ENCODE results near the gene ALOX15B. TPM values are rescaled to one million over a fixed set of nuclear protein-coding genes. Genes with fewer than 3 reads are reported as not detected.

The ALOX15B gene
- total and polyA plus RNA-seq, 2 of the 13 experiments (the other 11 are each of a cell fraction or from before 2014, with no cell fraction given): not detected

DNA sequence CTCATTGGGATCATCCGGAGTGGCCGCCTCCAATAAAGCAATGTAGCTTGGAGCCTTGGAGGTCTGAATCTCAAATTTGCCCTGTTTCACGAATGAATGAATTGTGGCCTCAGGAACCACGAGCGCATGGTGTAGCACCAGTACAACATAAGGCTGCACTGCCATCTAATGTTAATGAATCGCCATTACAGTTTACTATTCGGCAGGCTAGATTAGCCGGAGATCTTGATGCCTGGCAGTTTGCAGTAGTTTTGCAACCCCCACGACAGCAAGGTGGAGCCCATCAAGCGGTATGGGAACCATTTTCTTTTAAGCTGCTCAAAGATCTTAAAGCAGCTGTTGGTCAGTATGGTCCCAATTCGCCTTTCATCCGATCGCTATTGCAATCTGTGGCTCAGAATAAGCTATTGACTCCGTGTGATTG, 18.8 kb downstream of the ALOX15B start (continued):
- TF ChIP-seq, protein P1, sequence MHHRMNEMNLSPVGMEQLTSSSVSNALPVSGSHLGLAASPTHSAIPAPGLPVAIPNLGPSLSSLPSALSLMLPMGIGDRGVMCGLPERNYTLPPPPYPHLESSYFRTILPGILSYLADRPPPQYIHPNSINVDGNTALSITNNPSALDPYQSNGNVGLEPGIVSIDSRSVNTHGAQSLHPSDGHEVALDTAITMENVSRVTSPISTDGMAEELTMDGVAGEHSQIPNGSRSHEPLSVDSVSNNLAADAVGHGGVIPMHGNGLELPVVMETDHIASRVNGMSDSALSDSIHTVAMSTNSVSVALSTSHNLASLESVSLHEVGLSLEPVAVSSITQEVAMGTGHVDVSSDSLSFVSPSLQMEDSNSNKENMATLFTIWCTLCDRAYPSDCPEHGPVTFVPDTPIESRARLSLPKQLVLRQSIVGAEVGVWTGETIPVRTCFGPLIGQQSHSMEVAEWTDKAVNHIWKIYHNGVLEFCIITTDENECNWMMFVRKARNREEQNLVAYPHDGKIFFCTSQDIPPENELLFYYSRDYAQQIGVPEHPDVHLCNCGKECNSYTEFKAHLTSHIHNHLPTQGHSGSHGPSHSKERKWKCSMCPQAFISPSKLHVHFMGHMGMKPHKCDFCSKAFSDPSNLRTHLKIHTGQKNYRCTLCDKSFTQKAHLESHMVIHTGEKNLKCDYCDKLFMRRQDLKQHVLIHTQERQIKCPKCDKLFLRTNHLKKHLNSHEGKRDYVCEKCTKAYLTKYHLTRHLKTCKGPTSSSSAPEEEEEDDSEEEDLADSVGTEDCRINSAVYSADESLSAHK (CRISPR knock-in tag; IDR thresholded peaks at IDR 0.05; ENCODE audit: borderline replicate concordance): no peak
- TF ChIP-seq ZNF256 (CRISPR knock-in tag; conservative IDR thresholded peaks at IDR 0.05): no peak
- TF ChIP-seq, protein P2, sequence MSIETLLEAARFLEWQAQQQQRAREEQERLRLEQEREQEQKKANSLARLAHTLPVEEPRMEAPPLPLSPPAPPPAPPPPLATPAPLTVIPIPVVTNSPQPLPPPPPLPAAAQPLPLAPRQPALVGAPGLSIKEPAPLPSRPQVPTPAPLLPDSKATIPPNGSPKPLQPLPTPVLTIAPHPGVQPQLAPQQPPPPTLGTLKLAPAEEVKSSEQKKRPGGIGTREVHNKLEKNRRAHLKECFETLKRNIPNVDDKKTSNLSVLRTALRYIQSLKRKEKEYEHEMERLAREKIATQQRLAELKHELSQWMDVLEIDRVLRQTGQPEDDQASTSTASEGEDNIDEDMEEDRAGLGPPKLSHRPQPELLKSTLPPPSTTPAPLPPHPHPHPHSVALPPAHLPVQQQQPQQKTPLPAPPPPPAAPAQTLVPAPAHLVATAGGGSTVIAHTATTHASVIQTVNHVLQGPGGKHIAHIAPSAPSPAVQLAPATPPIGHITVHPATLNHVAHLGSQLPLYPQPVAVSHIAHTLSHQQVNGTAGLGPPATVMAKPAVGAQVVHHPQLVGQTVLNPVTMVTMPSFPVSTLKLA (IDR thresholded peaks at IDR 0.05): no peak
- TF ChIP-seq, protein P3, sequence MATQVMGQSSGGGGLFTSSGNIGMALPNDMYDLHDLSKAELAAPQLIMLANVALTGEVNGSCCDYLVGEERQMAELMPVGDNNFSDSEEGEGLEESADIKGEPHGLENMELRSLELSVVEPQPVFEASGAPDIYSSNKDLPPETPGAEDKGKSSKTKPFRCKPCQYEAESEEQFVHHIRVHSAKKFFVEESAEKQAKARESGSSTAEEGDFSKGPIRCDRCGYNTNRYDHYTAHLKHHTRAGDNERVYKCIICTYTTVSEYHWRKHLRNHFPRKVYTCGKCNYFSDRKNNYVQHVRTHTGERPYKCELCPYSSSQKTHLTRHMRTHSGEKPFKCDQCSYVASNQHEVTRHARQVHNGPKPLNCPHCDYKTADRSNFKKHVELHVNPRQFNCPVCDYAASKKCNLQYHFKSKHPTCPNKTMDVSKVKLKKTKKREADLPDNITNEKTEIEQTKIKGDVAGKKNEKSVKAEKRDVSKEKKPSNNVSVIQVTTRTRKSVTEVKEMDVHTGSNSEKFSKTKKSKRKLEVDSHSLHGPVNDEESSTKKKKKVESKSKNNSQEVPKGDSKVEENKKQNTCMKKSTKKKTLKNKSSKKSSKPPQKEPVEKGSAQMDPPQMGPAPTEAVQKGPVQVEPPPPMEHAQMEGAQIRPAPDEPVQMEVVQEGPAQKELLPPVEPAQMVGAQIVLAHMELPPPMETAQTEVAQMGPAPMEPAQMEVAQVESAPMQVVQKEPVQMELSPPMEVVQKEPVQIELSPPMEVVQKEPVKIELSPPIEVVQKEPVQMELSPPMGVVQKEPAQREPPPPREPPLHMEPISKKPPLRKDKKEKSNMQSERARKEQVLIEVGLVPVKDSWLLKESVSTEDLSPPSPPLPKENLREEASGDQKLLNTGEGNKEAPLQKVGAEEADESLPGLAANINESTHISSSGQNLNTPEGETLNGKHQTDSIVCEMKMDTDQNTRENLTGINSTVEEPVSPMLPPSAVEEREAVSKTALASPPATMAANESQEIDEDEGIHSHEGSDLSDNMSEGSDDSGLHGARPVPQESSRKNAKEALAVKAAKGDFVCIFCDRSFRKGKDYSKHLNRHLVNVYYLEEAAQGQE (IDR thresholded peaks at IDR 0.05; ENCODE audit: borderline replicate concordance in 1 of 2, low read depth in 1 of 2, low read length in 2 of 2): no peak
- TF ChIP-seq NBN (conservative IDR thresholded peaks at IDR 0.05): no peak
- no peak for TF ChIP-seq RBM39 (IDR thresholded peaks at IDR 0.05; ENCODE audit: low read depth, low read length, poor library complexity, severe bottlenecking)
- TF ChIP-seq SAP130 (CRISPR knock-in tag; IDR thresholded peaks at IDR 0.05; ENCODE audit: low read depth): peak; percentile 49
- TF ChIP-seq, protein P4, sequence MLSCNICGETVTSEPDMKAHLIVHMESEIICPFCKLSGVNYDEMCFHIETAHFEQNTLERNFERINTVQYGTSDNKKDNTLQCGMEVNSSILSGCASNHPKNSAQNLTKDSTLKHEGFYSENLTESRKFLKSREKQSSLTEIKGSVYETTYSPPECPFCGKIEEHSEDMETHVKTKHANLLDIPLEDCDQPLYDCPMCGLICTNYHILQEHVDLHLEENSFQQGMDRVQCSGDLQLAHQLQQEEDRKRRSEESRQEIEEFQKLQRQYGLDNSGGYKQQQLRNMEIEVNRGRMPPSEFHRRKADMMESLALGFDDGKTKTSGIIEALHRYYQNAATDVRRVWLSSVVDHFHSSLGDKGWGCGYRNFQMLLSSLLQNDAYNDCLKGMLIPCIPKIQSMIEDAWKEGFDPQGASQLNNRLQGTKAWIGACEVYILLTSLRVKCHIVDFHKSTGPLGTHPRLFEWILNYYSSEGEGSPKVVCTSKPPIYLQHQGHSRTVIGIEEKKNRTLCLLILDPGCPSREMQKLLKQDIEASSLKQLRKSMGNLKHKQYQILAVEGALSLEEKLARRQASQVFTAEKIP (CRISPR knock-in tag; IDR thresholded peaks at IDR 0.05; ENCODE audit: borderline replicate concordance): no peak
- TF ChIP-seq ZSCAN29 (CRISPR knock-in tag; conservative IDR thresholded peaks at IDR 0.05): no peak
- TF ChIP-seq RBM22 (optimal IDR thresholded peaks at IDR 0.05; ENCODE audit: low read length): no peak
- TF ChIP-seq, protein P5, sequence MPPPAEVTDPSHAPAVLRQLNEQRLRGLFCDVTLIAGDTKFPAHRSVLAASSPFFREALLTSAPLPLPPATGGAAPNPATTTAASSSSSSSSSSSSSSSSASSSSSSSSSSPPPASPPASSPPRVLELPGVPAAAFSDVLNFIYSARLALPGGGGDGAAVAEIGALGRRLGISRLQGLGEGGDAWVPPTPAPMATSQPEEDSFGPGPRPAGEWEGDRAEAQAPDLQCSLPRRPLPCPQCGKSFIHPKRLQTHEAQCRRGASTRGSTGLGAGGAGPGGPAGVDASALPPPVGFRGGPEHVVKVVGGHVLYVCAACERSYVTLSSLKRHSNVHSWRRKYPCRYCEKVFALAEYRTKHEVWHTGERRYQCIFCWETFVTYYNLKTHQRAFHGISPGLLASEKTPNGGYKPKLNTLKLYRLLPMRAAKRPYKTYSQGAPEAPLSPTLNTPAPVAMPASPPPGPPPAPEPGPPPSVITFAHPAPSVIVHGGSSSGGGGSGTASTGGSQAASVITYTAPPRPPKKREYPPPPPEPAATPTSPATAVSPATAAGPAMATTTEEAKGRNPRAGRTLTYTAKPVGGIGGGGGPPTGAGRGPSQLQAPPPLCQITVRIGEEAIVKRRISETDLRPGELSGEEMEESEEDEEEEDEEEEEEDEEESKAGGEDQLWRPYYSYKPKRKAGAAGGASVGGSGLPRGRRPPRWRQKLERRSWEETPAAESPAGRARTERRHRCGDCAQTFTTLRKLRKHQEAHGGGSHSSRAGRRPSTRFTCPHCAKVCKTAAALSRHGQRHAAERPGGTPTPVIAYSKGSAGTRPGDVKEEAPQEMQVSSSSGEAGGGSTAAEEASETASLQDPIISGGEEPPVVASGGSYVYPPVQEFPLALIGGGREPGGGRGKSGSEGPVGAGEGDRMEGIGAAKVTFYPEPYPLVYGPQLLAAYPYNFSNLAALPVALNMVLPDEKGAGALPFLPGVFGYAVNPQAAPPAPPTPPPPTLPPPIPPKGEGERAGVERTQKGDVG (CRISPR knock-in tag; IDR thresholded peaks at IDR 0.05; ENCODE audit: borderline replicate concordance): no peak
